A204.1 (cell line): ENCODE results near the gene RANGAP1.
"Not testable (repeated sequence)": the region's sequence is repeated elsewhere in the genome, so short reads cannot be mapped to it uniquely, and the experiment has no call there.

Source experiments
- FAIRE-seq: peaks from 2 replicates; lab custom pipeline; 2012; peaks lifted over from hg19 to GRCh38; lab: Jason Lieb, UNC

Gene RANGAP1

DNA sequence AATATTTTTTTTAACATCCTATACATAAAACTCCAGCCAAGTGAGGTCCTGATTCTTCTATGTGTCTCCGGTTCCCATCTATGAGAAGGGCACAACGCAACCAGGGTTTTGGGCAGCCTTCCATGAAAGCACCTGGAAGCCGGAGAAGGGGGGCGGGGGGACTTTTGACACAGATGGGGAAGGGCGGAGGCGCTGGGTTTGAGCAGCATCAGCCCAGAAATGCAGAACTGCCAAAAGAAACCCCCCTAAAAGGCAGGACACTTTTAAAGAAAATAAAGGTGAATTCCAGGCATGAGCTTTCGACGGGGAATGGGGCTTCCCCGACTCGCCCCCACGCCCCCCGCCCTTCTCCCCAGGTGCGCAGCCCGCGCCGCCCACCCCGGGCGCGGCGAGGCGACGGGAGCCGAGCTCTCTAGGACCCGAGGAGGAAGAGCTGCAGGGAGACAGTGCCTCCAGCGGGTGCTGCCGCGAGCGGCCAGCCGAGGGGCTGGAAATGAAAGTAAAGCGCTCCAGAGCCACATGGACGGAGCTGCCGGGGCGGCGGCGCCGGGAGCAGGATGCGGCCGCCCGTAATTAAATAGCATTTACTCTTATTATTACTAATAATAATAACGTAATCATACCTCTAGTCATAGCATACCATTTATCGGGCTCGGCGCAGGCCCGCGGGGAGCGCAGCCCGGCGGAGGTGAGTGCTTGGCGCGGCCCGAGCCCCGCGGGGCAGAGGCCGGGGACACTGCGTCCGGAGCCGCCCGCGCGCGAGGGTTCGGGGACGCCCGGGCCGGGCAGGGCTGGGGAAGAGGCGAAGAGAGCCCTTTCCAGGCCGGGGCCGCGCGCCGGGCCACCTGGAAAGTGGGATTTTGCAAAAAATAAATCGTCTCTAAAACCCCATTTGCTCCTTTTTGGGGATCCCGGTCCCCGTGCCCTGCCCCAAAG lies 15.4 kb upstream of the RANGAP1 start, which contains the start of gene ZC3H7B:
Gene ZC3H7B (plus strand): TSS at position 441 of the 936 bp plus-strand sequence. CDS start 19,136 bp downstream, outside the sequence.
- FAIRE-seq, result no peak

DNA sequence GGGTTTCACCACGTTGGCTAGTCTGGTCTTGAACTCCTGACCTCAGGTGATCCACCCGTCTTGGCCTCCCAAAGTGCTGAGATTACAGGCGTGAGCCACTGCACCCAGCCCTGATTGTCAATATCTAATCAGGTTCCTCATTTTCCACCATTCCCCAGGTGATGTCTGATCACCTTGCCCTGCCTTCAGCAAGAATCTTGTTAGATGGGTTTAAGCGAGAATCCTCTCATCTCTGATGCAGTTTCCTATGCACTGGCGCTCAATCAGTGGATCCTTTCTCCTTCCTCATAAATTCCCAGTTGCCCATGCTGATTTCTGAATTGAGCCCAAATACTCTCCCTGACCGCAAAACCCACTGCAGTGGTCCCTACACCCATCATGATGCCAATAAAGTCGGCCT lies 14.7 kb upstream of the RANGAP1 start:
- no peak for FAIRE-seq

DNA sequence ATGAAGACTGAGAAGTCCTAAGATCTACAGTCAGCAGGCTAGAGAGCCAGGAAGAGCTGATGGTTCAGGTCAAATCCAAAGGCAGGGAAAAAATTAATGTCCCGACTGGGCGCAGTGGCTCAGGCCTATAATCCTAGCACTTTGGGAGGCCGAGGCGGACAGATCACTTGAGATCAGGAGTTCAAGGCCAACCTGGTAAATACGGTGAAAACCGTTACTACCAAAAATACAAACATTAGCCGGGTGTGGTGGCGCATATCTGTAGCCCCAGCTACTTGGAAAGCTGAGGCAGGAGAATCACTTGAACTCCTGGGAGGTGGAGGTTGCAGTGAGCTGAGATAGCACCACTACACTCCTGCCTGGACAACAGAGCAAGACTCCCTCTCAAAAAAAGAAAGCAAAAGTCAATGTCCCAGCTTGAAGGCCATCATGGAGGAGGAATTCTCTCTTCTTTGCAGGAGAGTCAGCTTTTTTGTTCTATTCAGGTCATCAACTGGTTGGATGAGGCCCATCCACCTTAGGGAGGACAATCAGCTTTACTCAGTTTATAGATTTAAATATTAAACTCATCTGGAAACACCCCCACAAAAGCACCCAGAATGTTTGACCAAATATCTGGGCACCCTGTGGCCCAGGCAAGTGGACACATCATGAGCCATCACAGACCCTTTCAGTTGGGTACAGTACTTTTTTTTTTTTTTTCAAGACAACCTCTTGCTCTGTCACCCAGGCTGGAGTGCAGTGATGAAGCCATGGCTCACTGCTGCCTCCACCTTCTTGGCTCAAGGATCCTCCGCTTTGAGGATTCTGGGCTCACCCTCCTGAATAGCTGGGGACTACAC lies 11.1 kb upstream of the RANGAP1 start:
- no peak for FAIRE-seq

DNA sequence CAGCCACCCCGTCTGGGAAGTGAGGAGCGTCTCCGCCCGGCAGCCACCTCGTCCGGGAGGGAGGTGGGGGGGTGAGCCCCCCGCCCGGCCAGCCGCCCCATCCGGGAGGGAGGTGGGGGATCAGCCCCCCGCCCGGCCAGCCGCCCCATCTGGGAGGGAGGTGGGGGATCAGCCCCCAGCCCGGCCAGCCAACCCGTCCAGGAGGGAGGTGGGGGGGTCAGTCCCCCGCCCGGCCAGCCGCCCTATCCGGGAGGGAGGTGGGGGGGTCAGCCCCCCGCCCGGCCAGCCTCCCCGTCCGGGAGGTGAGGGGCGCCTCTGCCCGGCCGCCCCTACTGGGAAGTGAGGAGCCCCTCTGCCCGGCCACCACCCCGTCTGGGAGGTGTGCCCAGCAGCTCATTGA lies 8.8 kb upstream of the RANGAP1 start:
- not testable (repeated sequence) for FAIRE-seq

DNA sequence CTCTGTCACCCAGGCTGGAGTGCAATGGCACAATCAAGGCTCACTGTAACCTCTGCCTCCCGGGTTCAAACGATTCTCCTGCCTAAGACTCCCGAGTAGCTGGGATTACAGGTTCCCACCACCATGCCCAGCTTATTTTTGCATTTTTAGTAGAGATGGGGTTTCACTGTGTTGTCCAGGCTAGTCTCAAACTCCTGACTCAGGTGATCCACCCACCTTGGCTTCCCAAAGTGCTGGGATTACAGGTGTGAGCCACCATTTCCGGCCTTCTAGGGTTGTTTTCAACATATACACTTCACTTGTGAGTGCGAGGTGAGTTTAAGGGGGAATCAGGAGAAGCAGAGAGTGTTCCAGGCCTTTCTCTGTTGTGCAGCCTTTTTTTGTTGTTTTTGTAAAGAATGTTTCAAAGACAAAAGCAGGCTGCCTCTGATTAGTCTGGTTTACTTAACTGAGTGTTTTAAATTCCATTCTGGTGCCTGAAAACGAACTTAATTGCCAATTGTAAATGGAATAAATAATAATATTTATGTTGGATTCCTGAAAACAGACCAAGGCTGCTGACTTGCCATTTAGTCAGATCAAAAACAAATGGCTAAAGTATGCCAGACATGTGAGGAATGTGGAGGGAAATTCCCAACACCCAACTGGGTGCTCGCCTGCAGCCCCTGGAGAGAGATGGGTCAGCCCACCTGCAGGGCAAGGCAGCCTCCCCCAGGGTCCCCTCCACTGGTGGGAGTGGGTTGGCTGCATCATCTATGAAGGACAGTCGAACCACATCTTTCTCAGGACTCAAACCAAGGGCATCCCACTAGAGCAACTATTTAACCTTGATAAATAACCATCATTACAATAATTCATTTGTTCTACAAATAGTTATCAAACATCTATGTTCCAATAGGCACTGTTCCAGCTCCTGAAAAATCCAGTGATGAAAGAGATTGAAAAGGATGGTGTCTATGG lies 4.6 kb upstream of the RANGAP1 start:
- no peak for FAIRE-seq

DNA sequence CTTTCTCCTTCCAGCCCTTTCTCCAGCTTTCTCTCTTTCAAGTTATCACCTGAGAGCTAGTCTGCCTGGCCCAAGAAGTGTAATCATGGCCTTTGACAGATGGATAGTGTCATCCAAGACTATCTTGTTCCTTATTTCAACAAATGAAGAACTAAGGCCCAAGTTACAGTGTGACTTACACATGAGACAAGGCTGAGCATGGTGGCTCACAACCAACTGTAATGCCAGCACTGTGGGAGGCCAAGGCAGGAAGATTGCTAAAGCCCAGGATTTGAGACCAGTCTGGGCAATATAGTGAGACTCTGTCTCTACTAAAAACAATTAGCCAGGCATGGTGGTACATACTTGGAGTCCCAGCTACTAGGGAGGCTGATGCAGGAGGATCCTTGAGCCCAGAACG lies 3.7 kb upstream of the RANGAP1 start:
- FAIRE-seq, result no peak

DNA sequence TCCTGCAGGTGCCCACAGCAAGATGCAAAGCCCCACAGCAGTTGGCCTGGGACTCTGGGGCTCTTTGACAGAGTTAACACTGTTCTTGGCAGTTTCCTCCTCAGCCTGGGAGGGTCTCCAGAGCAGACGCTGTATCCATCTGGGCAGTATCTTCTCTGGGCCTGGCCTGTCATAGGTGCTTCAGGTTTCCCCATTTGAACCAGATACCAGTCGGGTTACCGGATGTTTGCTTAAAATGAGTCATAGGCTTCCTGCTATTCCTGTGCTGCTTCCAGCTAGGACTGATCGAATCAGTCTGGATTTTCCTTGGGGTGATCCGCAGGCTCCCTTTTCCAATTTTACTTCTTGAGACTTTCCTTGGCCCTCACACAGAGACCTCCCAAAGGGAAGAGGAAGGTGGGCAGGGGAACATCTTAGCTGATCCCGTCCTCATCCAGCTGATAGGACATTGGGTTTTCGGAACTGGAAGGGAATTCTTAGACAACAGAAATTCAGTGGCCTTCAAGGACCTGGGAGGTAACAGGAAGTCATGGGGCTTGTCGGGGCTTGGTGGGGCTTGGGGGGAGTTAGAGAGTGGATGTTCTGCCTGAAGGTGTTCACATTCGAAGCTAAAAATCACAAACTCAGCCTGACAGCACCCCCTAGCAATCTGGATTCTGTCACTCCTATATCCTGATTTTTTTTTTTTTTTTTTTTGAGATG lies 2.4 kb upstream of the RANGAP1 start:
- no peak for FAIRE-seq

DNA sequence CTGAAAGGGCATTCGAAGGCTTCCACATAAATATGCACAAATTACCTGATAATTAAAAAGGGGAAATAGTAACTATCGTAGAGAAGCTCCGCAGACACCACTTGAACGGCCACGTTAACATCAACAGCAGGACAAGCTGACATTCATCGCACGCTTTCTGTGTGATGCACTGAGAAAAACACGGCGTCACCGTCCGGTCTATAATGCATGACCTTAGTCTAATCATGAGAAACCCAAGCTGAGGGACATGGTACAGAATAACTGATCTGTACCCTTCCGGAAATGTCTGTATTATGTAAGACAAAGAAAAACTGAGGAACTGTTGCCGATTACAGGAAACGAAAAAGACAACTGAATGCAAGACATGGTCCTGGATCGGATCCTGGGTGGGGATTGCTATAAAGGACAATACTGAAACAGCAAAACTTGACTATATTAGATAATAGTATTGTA lies 678 bp upstream of the RANGAP1 start:
- no peak for FAIRE-seq

DNA sequence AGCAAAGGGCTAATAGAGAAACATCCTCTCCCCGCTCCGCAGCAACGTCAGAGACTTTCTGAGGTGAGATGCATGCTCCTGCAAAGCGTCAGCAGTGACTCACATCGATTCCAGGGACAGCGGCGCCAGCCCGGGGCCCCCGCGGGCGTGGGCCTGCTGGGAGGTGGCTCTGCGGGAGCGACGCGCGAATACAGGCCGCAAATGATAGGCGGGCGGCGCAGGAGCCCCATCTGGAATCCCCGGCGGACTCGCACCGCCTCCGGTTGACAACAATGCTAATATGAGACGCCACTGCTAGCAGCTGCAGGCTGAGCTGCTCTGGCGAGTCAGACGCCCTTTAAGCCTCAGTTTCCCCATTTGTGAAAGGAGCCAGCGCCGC lies 557 bp downstream of the RANGAP1 start:
- FAIRE-seq, result no peak

DNA sequence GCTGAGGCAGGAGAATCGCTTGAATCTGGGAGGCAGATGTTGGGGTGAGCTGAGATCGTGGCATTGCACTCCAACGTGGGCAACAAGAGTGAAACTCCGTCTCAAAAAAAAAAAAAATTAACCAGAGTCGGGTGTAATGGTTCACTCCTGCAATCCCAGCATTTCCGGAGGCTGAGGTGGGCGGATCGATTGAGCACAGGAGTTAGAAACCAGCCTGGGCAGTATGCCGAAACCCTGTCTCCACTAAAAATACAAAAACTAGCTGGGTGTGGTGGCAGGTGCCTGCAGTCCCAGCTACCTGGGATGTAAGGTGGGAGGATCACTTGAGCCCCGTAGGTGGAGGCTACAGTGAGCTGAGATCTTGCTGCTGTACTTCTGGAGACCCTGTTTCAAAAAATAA lies 1.5 kb downstream of the RANGAP1 start:
- no peak for FAIRE-seq

DNA sequence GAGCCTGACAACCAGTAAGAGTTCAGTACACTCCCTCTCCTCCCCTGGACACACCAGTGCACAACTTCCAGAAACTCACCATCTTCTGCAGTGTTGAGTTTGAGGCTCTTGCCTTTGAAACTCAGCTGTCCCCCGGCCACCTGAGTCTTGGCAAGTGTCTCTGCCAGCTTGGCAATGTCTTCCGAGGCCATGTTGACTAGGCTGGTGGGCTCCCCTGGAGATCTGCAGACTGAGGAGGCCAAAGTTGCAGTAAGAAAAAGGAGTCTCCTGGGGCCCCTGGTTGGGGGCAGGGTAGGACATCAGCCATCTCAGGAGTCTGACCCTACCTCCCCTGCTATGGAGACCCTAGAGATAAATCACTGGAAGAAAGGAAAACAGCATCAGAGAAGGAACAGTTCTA lies 5.1 kb downstream of the RANGAP1 start:
- no peak for FAIRE-seq

DNA sequence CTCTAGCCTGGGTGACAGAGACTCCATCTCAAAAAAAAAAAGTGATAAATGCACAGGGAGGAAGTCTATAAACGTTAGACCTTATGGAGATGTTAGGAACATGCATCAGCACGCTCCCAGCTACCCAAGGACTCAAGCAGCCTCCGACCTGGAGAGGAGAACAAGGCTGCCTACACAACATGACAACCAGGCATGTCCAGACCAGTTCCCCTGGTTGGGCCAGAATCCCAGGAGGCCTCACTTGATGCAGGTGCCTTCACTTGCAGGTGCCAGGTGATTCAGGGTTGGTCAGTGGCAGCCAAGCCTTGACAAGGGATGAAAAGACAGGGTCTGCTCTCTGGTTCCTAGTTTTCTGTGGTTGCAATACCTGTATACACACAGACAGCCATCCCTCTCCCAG lies 5.9 kb downstream of the RANGAP1 start:
- no peak for FAIRE-seq

DNA sequence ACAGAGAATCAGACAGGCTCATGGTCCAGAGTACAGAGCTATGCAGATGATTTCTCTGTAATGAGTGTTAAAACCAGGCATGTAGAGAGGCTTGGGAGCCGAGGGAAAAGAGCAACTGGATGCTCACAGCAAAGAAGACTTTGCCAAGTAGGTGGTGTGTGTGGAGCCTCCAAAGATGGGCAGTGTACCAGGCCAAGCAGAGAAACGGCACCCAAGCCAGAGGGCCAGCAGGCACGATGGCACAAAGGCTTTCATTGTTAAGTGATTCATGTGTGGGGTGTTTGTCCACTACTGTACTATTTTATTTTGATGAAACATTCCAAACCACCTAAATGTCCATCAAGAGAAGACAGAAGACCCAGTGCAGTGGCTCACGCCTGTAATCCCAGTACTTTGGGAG lies 11.1 kb downstream of the RANGAP1 start:
- no peak for FAIRE-seq

DNA sequence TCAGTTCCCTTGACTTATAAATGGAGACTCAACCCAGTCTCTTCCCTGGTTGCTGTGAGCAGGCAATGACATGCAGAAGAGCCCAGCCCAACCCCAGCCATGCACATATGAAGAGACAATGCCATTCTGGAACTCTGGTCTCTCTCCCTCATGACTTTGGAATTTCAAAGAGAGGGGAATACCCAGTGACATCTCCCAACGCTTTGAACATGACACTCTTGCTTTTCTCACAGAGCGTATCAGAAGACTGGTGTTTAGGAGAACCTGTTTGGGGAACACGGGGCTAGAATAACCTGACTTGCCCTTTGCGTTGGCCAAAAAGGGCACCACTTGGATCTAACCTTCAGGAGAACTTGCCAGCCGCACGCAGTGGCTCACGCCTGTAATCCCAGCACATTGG lies 12.9 kb downstream of the RANGAP1 start:
- FAIRE-seq, result no peak

DNA sequence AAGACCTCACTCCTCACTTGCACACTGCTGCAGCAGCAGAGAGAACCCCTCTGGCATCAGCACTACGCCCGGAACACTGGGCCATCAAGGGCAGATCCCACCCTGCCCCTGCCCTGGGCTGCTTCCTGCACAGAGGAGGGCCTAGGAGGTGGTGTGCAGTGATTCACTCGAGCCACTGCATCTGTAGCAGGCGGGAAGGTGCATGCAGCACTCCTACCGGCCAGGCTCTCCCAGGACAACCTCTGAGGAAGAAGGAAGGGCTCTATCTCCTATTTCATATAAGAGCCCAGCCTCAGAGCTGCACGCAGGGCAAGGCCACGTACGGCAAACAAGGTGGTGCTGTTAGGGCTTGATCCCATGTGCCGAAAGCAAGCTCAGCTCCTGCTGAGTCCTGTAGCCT lies 14.2 kb downstream of the RANGAP1 start:
- no peak for FAIRE-seq

DNA sequence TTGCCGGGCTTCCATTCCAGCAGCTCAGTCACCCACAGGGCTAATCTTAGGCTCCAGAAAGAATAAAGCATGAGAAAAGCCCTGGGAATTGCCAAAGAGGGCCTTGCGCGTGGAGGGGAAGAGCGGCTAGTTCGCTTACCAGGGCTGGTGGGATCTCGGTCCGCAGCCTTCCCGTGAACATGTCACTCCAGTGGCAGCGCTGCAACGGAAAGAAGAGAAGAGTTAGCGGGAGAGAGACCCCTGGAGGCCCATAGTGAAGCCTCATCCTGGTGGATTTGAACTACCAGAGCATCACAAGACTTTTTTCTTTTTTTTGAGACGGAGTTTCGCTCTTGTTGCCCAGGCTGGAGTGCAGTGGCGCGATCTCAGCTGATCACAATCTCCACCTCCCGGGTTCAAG lies 18.0 kb downstream of the RANGAP1 start:
- FAIRE-seq, result no peak

DNA sequence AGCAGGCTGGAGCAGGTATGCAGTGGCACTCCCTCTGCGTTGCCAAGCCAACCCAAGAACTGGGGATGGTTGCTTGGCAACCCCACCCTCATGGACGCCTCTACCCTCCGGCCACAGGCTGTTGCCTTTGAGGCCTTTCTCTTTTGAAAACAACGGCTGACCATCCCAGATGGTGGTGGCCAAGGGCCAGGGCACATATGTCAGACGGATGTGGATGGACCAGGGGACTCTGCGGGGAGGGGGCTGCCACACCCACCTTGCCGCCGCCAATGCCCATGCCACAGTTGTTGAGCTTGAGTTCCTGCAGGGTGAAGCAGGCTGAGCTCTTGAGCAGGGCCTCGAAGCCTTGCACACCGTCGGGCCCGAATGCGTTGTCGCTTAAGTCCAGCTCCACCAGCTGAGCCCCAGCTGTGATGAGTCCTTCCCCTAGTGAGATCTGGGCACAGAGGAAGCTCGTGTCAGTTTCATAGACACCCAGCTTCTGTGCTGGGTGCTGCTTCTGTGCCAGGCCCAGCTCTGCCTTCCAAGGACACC lies 21.5 kb downstream of the RANGAP1 start:
- no peak for FAIRE-seq

DNA sequence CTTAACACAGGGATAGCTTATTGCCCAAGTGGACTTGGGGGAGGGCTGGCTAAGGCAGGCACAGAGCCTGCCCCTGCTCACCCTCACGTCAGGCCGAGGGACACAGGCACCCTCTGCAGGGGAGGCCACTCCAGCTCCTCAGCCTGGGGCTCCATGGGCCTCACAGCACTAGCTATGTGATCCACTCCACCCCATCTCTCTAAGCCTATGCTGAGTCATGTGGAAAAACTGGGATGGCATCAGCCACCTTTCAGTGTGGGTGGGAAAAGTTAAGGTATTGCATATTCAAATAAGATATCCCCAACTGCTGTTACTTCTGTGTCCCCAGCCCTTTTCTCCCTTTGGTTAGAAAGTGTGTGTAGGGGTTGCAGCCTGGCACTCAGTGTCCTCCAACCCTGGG lies 22.3 kb downstream of the RANGAP1 start:
- FAIRE-seq, result no peak

DNA sequence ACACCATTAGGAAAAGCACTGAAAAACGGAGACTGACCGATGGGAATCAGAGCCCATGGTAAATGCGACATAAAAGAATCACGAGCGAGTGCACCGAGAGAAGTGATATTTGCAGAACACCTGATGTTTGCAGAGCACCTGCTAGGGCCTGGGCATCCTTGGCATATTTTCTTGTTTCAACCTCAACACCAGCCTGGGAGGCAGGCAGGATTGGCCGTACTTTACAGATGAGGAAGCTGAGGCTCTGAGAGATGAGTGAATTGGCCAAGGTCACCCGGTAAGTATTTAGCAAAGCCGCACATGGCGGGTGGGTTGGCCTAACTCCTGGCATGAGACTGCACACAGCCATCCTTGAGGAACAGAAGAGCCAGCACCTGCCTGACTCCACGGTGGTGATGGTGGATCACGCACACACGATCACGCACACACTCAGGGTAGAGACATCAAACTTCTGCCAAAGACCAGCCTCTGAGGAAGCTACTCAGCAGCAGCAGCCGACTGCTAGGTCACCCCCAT lies 23.7 kb downstream of the RANGAP1 start:
- FAIRE-seq, result no peak

DNA sequence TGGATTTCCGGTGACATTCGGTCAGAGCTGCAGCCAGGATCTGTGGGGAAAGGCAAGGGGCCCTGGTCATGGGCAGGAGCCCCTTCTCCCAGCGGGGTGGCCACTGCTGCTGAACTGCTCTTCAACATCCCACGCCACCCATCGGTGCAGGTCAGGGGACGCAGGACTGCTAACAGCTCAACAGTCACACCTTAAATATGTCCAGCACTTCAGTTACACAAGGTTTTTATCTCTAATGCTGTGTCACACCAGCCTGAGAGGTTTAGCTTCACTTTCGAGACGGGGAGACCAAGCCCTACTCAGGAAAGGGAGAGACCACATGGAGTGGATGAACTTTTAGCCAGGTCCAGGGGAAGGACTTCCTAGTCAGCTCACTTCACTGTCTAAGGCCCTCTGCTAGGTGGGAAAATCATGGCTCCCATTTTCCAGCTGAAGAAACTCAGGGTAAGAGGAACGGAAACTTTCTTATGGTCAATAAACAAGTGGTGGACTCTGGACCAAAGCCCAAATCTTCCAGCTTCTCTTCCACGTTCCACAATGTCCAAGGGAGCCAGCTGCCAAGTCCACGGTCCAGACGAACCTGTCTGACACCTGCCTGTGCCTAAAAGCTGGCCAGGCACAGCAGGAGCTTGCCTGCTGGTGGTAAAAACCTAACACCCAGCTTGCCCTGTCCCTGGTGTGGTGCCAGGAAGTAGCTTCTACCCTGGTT lies 24.3 kb downstream of the RANGAP1 start:
- FAIRE-seq, result no peak
